ENCODE measurements around the gene TSBP1. TPM values are rescaled to one million over a fixed set of nuclear protein-coding genes. Genes with fewer than 3 reads are reported as not detected.

The TSBP1 gene
- total RNA-seq, 4 donors from 2014 or later, result not detected

GRCh38 chr6:32252331-32253009, 119.2 kb downstream of the TSBP1 start:
- DNase-seq (ENCODE audit: low spot score in 2 of 2), result no peak
- no peak overlapping the region for H3K4me3 ChIP-seq
- 40% methylated on average over 1 of the region's 2 CpGs for WGBS
- TF ChIP-seq POLR2AphosphoS5 (IDR thresholded peaks at IDR 0.05) (no peak), EP300 (IDR thresholded peaks at IDR 0.05) (no peak)
- no peak overlapping the region for H3K27ac ChIP-seq
- no peaks in the 10 kb centered on the region for H3K36me3 ChIP-seq
- H3K4me1 ChIP-seq, result peaks cover 14% of the 10 kb centered on the region
- no peaks in the 10 kb centered on the region for H3K9me3 ChIP-seq
- no peaks in the 10 kb centered on the region for H3K27me3 ChIP-seq

DNA sequence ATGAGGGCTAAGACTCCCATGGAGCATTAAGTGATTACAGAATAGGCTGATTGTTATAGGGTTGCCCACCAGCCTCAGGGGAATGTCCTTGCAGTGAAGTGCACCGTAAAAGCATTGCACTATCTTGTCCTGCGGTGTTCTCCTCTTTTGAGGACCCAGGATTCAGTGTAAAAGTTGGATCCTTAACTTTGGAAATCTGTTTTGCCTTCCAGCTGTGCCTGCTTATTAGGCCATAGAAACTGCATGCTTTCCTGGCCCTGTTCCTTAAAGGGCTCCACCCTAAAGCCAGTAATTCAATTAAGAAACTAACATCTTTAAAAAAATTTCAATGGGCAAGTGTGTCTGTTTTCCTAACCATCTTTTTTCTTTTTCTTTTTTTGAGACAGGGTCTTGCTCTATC, 122.4 kb downstream of the TSBP1 start:
- H3K27me3 ChIP-seq, result no peaks in the 10 kb centered on the region
- no peaks in the 10 kb centered on the region for H3K36me3 ChIP-seq
- DNase-seq (ENCODE audit: low spot score in 2 of 2), result no peak
- no peak overlapping the region for H3K4me3 ChIP-seq
- H3K4me1 ChIP-seq, result peaks cover 12% of the 10 kb centered on the region
- H3K9me3 ChIP-seq, result no peaks in the 10 kb centered on the region
- WGBS, result 69% methylated on average over 2 of the region's 2 CpGs
- TF ChIP-seq POLR2AphosphoS5 (IDR thresholded peaks at IDR 0.05) (no peak), POLR2A (IDR thresholded peaks at IDR 0.05) (no peak)
- no peak overlapping the region for H3K27ac ChIP-seq

- no peaks in the 10 kb centered on the region for H3K36me3 ChIP-seq
- 25% methylated on average over 2 of the region's 2 CpGs for WGBS
- H3K27me3 ChIP-seq, result no peaks in the 10 kb centered on the region
- TF ChIP-seq POLR2A (IDR thresholded peaks at IDR 0.05) (no peak), POLR2AphosphoS5 (IDR thresholded peaks at IDR 0.05) (no peak), CTCF (IDR thresholded peaks at IDR 0.05) (no peak), EP300 (IDR thresholded peaks at IDR 0.05) (no peak)
- no peak overlapping the region for H3K27ac ChIP-seq
- H3K4me3 ChIP-seq, result no peak overlapping the region
- no peaks in the 10 kb centered on the region for H3K9me3 ChIP-seq
- H3K4me1 ChIP-seq, result peaks cover 18% of the 10 kb centered on the region
- DNase-seq (ENCODE audit: low spot score in 2 of 2), result no peak
Measured at GRCh38 chr6:32247401-32247800, 124.3 kb downstream of the TSBP1 start.

GRCh38 chr6:32244946-32245398, 126.7 kb downstream of the TSBP1 start:
- H3K27ac ChIP-seq, result peak overlapping the region; percentile 85
- H3K4me3 ChIP-seq, result peak overlapping the region; percentile 38
- WGBS, result 1% methylated on average over 14 of the region's 14 CpGs
- no peaks in the 10 kb centered on the region for H3K27me3 ChIP-seq
- peak; percentile 90 to 92 for DNase-seq (ENCODE audit: low spot score in 2 of 2)
- H3K36me3 ChIP-seq, result no peaks in the 10 kb centered on the region
- H3K4me1 ChIP-seq, result peaks cover 18% of the 10 kb centered on the region
- TF ChIP-seq EP300 (IDR thresholded peaks at IDR 0.05) (no peak), POLR2A (IDR thresholded peaks at IDR 0.05) (no peak), POLR2AphosphoS5 (IDR thresholded peaks at IDR 0.05) (peak in 2 of 3 donors; percentile 28 to 38), CTCF (IDR thresholded peaks at IDR 0.05) (peak; percentile 87 to 93)
- H3K9me3 ChIP-seq, result no peaks in the 10 kb centered on the region

DNA sequence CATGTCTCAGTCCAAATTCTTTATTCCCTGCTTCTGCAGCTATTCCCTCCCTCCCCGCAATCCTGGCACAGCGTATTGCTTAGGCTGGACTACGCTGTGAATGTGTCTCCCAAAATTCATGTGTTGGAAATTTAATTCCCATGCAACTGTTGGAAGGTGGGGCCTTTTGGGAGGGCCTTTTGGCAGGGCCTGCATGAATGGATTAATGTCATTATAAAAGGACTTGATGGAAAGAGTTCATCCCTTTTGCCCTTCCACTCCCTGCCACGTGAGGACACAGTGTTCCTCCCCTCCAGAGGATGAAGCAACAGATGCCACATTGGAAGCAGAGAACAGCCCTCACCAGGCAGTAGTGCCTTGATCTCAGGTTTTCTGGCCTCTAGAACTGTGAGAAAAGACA, 127.4 kb downstream of the TSBP1 start:
- H3K4me3 ChIP-seq, result peak overlapping the region; percentile 38

More for the DNA sequence above, 127.4 kb downstream of the TSBP1 start:
- H3K27me3 ChIP-seq, result no peaks in the 10 kb centered on the region
- peak overlapping the region; percentile 85 for H3K27ac ChIP-seq
- 77% methylated on average over 4 of the region's 4 CpGs for WGBS
- peak; percentile 82 to 85 for DNase-seq (ENCODE audit: low spot score in 2 of 2)
- no peaks in the 10 kb centered on the region for H3K9me3 ChIP-seq
- H3K36me3 ChIP-seq, result no peaks in the 10 kb centered on the region
- peaks cover 18% of the 10 kb centered on the region for H3K4me1 ChIP-seq
- TF ChIP-seq CTCF (IDR thresholded peaks at IDR 0.05) (no peak), POLR2AphosphoS5 (IDR thresholded peaks at IDR 0.05) (peak in 2 of 3 donors; percentile 54 to 87), EP300 (IDR thresholded peaks at IDR 0.05) (no peak), POLR2A (IDR thresholded peaks at IDR 0.05) (no peak)

Other genes with a start within 250 kb of the TSBP1 start
- 100 to 1,000 TPM in 1 of 4 donors, 10 to 100 TPM in 3; 55.8 to 161 (median 74.0) TPM for gene ATF6B, start 243.7 kb downstream of the TSBP1 start, total RNA-seq
- gene FKBPL, start 241.6 kb downstream of the TSBP1 start, total RNA-seq, result 10 to 100 TPM in 1 of 4 donors, 1 to 10 TPM in 3; 3.5 to 10.6 (median 5.6) TPM
- 1 to 10 TPM in 1 of 4 donors, under 1 TPM in 3; 0.42 to 2.1 (median 0.45) TPM for gene PRRT1, start 220.0 kb downstream of the TSBP1 start, total RNA-seq
- gene PPT2, start 217.8 kb downstream of the TSBP1 start, total RNA-seq, result 100 to 1,000 TPM in 1 of 4 donors, 10 to 100 TPM in 3; 42.8 to 183 (median 72.2) TPM
- 10 to 100 TPM in 3 of 4 donors, 1 to 10 TPM in 1; 7.3 to 66.5 (median 15.4) TPM for gene EGFL8, start 207.3 kb downstream of the TSBP1 start, total RNA-seq
- gene AGPAT1, start 195.8 kb downstream of the TSBP1 start, total RNA-seq, result 10 to 100 TPM; 30.4 to 68.9 (median 42.6) TPM
- 10 to 100 TPM; 55.7 to 73.0 (median 63.4) TPM for gene RNF5, start 193.5 kb downstream of the TSBP1 start, total RNA-seq
- 1 to 10 TPM in 3 of 4 donors, not detected in 1; 1.5 to 9.9 (median 4.8) TPM for gene AGER, start 187.7 kb downstream of the TSBP1 start, total RNA-seq
- 10 to 100 TPM; 51.0 to 84.7 (median 63.8) TPM for gene PBX2, start 181.7 kb downstream of the TSBP1 start, total RNA-seq
- gene GPSM3, start 179.3 kb downstream of the TSBP1 start, total RNA-seq, result 1 to 10 TPM; 4.8 to 5.5 (median 5.1) TPM
- gene NOTCH4, start 147.8 kb downstream of the TSBP1 start, total RNA-seq, result 10 to 100 TPM in 2 of 4 donors, 1 to 10 TPM in 2; 5.3 to 22.0 (median 10.2) TPM
- gene BTNL2, start 35.3 kb upstream of the TSBP1 start, total RNA-seq, result not detected
- 100 to 1,000 TPM; 126 to 261 (median 220) TPM for gene HLA-DRA, start 68.0 kb upstream of the TSBP1 start, total RNA-seq
- gene HLA-DRB5, start 158.4 kb upstream of the TSBP1 start, total RNA-seq, result 10 to 100 TPM in 1 of 4 donors, 1 to 10 TPM in 1, not detected in 2; 1.3 to 36.0 TPM
- 10 to 100 TPM; 28.0 to 39.3 (median 37.0) TPM for gene HLA-DRB1, start 217.9 kb upstream of the TSBP1 start, total RNA-seq

Measured in suprapubic skin (tissue), 4 donors.